Measurements from ENCODE around the gene USP49.
"Not testable (repeated sequence)": the region's sequence is repeated elsewhere in the genome, so short reads cannot be mapped to it uniquely, and the experiment has no call there.

Gene USP49

DNA sequence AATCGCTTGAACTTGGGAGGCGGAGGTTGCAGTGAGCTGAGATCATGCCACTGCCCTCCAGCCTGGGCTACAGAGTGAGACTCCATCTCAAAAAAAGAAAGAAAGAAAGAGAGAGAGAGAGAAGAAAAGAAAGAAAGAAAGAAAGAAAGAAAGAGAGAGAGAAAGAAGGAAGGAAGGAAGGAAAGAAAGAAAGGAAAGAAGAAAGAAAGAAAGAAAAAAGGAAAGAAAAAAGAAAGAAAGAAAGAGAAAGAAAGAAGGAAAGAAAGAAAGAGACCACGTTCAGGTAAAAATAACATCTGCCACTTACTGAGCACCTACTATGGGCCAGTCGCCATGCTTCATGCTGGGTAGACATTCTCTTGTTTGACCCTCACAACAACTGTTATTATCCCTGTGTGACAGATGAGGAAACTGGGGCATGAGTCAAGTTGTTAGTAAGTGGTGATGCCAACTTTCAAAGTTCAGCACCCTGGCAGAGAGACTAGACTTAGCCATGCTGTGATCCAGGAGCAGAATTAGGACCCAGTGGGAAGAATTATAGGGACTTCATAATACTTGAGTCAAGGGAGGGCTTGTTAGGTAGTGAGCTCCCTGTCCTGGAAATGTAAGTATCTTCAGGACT, 129.0 kb downstream of the USP49 start:
- not testable (repeated sequence) for H3K36me3 ChIP-seq (ENCODE audit: insufficient read depth, low read length); H3K9me3 ChIP-seq (ENCODE audit: control insufficient read depth, insufficient read depth, low read length); H3K9ac ChIP-seq (ENCODE audit: low read depth, low read length)
- peaks cover 22% of the 10 kb centered on the region; the same call in 1 of the 2 replicates for H3K4me1 ChIP-seq (ENCODE audit: insufficient read depth, low read length)

DNA sequence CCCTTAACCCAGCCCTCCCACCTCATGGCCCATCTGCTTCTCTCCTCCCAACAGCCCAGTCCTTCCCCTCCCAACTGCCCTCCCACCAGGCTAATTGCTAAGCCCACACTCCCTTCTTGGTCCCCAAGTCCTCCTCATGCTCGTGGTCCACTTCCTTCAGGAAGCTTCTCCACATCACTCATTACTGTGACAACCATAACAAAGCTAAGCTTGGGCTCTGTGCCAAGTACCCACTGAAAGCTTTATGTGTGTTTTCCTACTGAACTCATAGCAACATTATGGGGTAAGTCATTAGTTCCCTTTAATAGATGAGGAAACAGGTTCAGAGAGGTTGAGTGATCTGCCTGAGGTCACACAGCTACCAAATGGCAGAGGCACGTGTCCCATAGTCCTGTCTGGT, 131.7 kb downstream of the USP49 start:
- H3K4me1 ChIP-seq (ENCODE audit: insufficient read depth, low read length): peaks cover 17% of the 10 kb centered on the region; the same call in 1 of the 2 replicates
- no peak overlapping the region for H3K9ac ChIP-seq (ENCODE audit: low read depth, low read length)
- no peaks in the 10 kb centered on the region for H3K9me3 ChIP-seq (ENCODE audit: control insufficient read depth, insufficient read depth, low read length)
- H3K36me3 ChIP-seq (ENCODE audit: insufficient read depth, low read length): no peaks in the 10 kb centered on the region

DNA sequence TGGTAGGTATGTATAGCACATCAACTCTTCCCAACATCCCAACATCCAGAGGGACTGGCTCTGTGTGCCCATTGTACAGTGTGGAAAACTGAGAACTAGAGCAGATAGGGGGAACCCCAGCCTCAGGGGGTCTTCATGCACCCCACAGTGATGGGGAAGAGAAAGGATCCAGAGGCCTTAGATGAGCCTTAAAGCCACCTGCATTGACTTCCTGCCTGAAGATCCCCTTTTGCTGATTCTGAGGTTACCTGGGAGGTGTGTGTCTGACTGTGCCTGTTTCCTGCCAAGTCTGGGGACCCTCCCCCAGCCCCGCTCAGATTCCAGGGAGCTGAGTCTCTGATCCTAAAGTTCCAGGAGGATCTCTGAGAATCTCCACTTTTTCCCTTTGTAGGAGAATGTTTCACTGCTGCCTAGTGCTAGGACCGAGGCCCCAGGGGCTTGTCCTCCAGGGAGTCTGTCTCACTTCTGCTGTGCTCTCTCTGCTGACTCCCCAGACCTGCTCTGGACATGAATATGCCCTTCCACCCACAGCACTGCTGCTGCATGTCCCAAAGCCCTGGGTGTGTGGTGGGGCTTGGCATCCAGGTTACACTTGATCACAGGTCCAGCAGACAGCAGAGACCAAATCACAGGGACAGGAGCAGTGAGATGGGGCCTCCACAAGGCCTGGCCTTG, 135.1 kb downstream of the USP49 start:
- Histone ChIP-seq H3K9me3 (ENCODE audit: control insufficient read depth, insufficient read depth, low read length) (no peaks in the 10 kb centered on the region), H3K4me1 (ENCODE audit: insufficient read depth, low read length) (no peaks in the 10 kb centered on the region), H3K9ac (ENCODE audit: low read depth, low read length) (no peak overlapping the region), H3K36me3 (ENCODE audit: insufficient read depth, low read length) (no peaks in the 10 kb centered on the region)

DNA sequence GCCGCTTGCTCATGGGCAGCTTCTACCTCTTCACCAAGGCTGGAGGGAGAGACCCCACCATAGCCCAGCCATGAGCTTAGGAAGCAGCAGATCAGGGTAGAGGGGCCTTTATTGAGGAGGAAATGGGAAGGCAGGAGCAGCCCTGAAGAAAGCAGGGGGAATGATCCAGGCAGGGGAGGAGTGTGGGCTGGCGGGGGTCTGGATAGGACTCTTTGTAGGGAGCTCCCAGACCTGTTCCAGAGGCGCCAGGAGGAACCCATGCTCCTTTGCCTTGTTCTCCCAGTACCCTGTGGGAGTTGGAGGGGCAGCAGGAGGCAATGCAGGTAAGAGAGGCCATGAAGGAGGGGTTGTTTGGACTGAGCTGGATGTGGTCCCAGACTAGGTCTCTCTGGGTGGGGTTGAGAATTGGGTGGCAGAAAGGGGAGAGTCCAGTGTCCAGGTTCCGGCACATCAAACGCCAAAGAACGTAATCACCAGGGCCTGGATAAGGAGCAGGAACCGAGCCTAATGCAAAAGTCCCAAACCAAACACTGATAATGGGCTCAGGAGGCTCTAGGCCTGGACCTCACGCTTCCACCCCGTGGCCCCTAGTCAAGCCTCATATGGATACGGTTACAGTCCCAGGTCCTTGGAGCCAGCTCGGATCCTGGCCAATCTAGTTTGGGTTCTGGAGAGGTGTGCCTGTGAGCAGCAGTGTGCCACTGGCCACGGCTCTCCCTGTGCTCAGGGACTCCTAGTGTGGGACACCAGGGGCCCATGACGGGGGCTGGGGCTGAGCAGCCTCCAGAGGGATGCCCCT, 135.9 kb downstream of the USP49 start:
- no peaks in the 10 kb centered on the region for H3K4me1 ChIP-seq (ENCODE audit: insufficient read depth, low read length)
- H3K36me3 ChIP-seq (ENCODE audit: insufficient read depth, low read length): no peaks in the 10 kb centered on the region
- no peaks in the 10 kb centered on the region for H3K9me3 ChIP-seq (ENCODE audit: control insufficient read depth, insufficient read depth, low read length)
- H3K9ac ChIP-seq (ENCODE audit: low read depth, low read length): no peak overlapping the region

DNA sequence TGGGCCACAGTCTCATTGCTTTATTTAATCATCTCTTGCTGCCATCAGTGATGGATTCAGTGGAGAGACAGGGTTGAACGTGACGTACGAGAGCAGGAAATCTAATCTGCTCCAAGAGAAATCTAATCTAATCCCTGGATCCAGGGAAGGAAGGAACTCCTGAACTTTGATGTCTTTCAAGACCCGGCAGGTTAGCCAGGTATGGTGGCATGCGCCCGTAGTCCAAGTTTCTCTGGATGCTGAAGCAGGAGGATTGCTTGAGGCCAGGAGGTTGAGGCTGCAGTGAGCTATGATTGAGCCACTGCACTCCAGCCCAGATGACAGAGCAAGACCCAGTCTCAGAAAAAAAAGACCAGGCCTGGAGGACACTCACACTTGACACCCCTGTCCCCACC, 136.5 kb downstream of the USP49 start:
- Histone ChIP-seq H3K9me3 (ENCODE audit: control insufficient read depth, insufficient read depth, low read length) (no peaks in the 10 kb centered on the region), H3K9ac (ENCODE audit: low read depth, low read length) (no peak overlapping the region), H3K4me1 (ENCODE audit: insufficient read depth, low read length) (no peaks in the 10 kb centered on the region), H3K36me3 (ENCODE audit: insufficient read depth, low read length) (no peaks in the 10 kb centered on the region)

DNA sequence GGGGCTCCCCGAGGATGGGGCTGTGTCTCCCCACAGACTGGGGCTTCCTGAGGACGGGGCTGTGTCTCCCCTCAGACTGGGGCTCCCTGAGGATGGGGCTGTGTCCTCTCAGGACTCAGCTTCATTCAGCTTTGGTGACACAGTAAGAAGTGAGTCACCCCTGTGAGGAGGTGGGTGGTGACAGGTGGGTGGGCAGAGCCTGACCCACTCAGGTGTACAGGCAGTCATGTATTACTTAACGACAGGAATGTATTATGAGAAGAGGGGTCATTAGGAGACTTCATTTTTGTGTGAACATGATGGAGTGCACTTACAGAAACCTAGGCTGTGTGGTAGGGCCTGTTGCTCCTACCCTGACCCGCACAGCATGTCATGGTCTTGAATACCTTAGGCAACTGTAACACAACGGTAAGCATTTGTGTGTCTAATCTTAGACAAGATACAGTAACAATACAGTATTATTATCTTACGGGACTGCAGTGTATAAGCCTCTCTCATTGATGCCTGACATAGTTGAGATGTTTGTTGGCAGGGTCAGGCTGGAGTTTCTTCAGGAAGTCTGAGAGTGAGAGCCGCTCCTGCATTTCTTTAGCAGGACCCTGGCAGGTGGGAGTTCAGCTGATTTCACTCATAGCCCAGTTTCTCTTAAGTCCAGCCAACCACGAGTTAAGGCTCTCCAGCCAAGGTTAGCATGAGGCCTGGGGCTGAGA, 137.1 kb downstream of the USP49 start:
- no peak overlapping the region for H3K9ac ChIP-seq (ENCODE audit: low read depth, low read length)

DNA sequence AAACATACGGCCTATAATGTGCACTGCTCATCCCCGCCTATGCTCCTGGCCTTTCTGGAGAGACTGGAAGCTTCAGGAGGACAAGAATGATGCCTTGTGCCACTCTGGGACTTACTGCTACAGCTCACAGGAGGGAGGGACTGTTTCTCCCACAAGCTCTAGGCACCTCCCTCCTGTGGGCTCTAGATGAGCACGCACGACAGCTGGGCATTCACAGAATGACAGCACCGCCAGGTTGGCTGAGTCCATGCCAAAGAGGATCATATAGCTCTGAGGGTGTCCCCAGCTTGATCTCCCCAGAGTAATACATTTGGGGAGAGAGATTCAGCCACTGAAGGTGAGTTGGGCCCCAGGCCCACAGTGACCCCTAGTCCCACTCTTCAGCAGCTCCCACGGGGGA, 137.9 kb downstream of the USP49 start:
- Histone ChIP-seq H3K9ac (ENCODE audit: low read depth, low read length) (no peak overlapping the region), H3K36me3 (ENCODE audit: insufficient read depth, low read length) (no peaks in the 10 kb centered on the region), H3K4me1 (ENCODE audit: insufficient read depth, low read length) (no peaks in the 10 kb centered on the region), H3K9me3 (ENCODE audit: control insufficient read depth, insufficient read depth, low read length) (no peaks in the 10 kb centered on the region)

More for the DNA sequence above, 137.1 kb downstream of the USP49 start:
- Histone ChIP-seq H3K36me3 (ENCODE audit: insufficient read depth, low read length) (no peaks in the 10 kb centered on the region), H3K9me3 (ENCODE audit: control insufficient read depth, insufficient read depth, low read length) (no peaks in the 10 kb centered on the region), H3K4me1 (ENCODE audit: insufficient read depth, low read length) (no peaks in the 10 kb centered on the region)

DNA sequence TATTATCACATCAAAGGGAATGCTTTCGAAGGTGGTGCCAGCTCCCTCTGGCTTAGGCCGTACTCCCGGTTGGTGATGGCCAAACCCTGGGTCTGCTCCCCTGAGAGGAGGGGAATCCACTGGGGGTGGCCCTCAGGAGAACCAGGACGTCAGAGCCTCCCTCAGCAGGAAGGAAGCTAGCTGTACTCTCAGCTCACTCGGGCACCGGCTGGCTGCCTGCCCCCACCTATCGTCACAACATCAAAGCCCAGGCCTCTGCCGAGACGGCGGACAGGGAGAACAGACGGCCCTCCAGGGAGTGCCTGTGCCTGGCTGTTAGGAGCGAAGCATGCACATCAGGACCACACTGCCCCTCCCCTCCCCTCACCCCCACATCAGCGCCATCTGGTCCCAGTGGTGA, 138.8 kb downstream of the USP49 start:
- Histone ChIP-seq H3K9me3 (ENCODE audit: control insufficient read depth, insufficient read depth, low read length) (no peaks in the 10 kb centered on the region), H3K4me1 (ENCODE audit: insufficient read depth, low read length) (no peaks in the 10 kb centered on the region), H3K36me3 (ENCODE audit: insufficient read depth, low read length) (no peaks in the 10 kb centered on the region), H3K9ac (ENCODE audit: low read depth, low read length) (no peak overlapping the region)

DNA sequence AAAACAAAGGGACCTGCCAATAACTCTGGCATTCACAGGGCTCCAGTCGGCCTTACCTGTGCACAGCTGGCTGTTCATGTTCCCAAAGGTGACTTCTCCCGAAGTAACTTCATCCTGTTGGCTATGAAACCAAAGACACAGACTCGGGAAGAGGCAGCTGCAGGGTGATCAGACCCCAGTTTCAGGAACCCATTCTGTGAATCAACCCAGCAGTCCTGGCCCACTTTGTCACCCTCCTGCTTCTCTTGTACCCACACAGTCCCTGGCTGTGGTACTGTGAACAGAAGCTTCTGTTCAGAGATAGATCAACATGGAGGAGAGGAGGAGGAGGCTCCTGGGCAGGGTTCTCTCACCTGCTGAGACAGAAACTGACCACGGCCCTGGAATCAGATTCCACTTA, 139.3 kb downstream of the USP49 start:
- H3K9me3 ChIP-seq (ENCODE audit: control insufficient read depth, insufficient read depth, low read length): no peaks in the 10 kb centered on the region
- H3K4me1 ChIP-seq (ENCODE audit: insufficient read depth, low read length): no peaks in the 10 kb centered on the region
- no peak overlapping the region for H3K9ac ChIP-seq (ENCODE audit: low read depth, low read length)
- H3K36me3 ChIP-seq (ENCODE audit: insufficient read depth, low read length): no peaks in the 10 kb centered on the region

DNA sequence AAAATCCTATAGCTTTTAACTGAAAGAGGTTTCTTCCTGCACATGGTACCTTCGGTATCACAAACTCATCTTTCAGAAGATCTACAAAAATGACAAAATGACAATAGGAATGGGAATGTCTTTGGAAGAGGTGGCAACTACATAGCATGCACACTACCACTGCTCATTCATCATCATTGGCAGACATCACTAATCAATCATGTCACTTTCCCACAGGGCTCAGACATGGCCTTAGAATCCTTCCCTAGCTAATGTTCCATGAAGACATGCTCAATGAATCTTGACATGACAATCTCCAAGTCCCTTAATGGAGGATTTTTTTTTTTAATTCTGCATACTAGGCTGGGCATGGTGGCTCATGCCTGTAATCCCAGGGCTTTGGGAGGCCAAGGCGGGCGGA, 144.8 kb downstream of the USP49 start:
- Histone ChIP-seq H3K9me3 (ENCODE audit: control insufficient read depth, insufficient read depth, low read length) (no peaks in the 10 kb centered on the region), H3K4me1 (ENCODE audit: insufficient read depth, low read length) (no peaks in the 10 kb centered on the region), H3K36me3 (ENCODE audit: insufficient read depth, low read length) (no peaks in the 10 kb centered on the region), H3K9ac (ENCODE audit: low read depth, low read length) (no peak overlapping the region)

DNA sequence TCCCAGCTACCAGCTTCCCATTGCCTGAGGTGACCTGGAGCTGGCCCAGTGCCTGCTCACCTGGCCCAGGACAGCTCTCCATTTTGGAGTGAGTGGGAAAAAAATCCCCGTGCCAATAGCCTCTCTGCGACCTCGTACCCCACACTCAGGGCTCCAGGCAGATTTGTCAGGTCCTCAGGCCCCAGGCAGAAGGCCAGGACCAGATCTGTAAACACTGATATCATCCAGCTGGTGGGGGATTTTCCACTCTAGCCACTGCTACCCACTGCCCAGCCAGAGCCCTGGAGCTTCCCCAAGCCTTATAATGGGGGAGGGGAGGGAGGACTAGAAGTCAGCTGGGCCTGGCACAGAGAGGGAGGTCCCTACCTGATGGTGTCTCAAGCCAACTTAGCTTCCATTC, 146.6 kb downstream of the USP49 start:
- H3K9ac ChIP-seq (ENCODE audit: low read depth, low read length): no peak overlapping the region
- no peaks in the 10 kb centered on the region for H3K36me3 ChIP-seq (ENCODE audit: insufficient read depth, low read length)
- no peaks in the 10 kb centered on the region for H3K9me3 ChIP-seq (ENCODE audit: control insufficient read depth, insufficient read depth, low read length)
- no peaks in the 10 kb centered on the region for H3K4me1 ChIP-seq (ENCODE audit: insufficient read depth, low read length)

DNA sequence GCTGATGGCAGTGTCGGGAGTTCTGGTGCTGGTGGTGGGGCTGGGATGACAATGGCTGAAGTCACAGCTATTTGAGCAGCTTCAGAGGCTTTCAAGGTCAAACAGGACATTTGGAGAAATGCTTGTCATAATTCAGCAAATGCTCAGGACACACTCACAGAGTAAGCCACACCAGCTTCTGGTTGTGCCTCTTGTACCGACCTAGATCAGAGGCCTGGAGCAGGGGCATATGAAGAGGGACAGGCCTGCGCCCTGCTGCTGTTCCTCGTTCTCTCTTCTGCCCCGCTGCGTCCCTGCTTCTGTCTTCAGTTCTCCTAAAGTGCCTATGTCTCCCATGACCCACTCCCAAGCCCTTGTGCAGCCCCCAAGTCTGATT, 147.1 kb downstream of the USP49 start:
- no peak overlapping the region for H3K9ac ChIP-seq (ENCODE audit: low read depth, low read length)
- no peaks in the 10 kb centered on the region for H3K36me3 ChIP-seq (ENCODE audit: insufficient read depth, low read length)
- no peaks in the 10 kb centered on the region for H3K9me3 ChIP-seq (ENCODE audit: control insufficient read depth, insufficient read depth, low read length)
- no peaks in the 10 kb centered on the region for H3K4me1 ChIP-seq (ENCODE audit: insufficient read depth, low read length)

DNA sequence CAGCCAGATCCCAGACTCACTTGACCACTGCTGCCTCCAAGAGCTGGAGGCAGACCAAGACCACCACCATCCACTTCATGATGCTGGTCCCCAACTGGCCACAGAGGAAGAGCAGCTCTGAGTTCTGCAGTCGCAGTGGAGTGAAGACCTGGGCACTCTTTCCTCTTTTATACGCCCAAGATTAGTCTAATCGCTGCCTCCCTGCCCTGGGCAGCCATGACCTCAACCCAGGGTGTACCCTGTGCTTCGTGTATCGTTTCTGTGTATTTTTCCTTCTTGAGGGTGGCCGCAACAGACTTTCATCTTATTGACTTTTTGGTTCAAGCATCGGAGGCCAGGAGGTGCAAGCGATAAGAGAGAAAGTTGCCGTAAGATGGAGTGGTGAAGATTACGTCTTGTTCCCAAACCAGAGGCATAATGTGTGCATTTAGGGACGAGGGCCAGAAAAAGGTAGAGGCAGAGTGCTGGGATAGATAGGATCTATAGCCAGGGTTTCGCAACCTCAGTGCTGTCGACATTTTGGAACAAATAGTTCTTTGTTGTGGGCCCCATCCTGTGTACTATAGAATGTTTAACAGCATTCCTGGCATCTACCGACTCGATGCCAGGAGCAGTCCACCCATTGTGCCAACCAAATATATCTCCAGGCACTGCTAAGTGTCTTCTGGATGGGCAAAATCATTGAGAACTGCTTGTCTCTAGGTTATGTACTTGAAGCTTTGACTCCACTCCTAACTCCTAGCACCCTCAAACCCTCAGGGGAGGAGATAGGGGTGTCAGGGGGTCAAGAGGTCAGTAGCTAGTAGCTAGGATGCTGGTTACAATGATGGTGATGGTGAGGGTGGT, 147.7 kb downstream of the USP49 start, which contains the start of gene PGC:
PGC (minus strand) TSS at position 142 of the 846 bp plus-strand sequence; CDS start at position 79, 63 bp downstream.
- Histone ChIP-seq H3K9ac (ENCODE audit: low read depth, low read length) (no peak within 1 kb of the TSS), H3K4me1 (ENCODE audit: insufficient read depth, low read length) (no peaks in the 10 kb centered on the region), H3K9me3 (ENCODE audit: control insufficient read depth, insufficient read depth, low read length) (no peaks in the 10 kb centered on the region), H3K36me3 (ENCODE audit: insufficient read depth, low read length) (no peaks in the 10 kb centered on the region)

DNA sequence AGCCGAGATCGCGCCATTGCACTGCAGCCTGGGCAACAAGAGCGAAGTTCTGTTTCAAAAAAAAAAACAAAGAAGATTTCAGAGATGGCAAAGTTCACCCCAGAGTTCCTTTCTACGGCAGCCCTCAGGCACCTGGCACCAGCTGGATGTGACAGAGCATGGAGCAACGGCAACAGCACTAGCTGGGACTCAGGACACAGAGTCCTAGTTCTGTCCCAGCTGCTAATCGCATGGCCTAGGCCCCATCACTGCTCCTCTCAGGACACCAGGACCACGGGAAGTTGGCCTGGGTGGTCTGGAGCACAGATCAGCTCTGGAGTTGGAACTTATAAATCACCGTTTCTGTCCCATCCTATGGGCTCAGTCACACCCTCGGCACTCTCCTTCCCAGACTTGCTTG, 149.1 kb downstream of the USP49 start:
- Histone ChIP-seq H3K9ac (ENCODE audit: low read depth, low read length) (no peak overlapping the region), H3K9me3 (ENCODE audit: control insufficient read depth, insufficient read depth, low read length) (no peaks in the 10 kb centered on the region), H3K4me1 (ENCODE audit: insufficient read depth, low read length) (no peaks in the 10 kb centered on the region), H3K36me3 (ENCODE audit: insufficient read depth, low read length) (no peaks in the 10 kb centered on the region)
